ENCODE data around the gene ARHGAP26.

The ARHGAP26 gene

GRCh38 chr5:143001764-143002351, 231.7 kb downstream of the ARHGAP26 start:
- DNase-seq: no peak

- DNase-seq: peak; percentile 45
Observed at GRCh38 chr5:143002459-143003327, 232.5 kb downstream of the ARHGAP26 start.

GRCh38 chr5:143003328-143003636, 233.1 kb downstream of the ARHGAP26 start:
- no peak for DNase-seq

GRCh38 chr5:143004361-143005145, 234.4 kb downstream of the ARHGAP26 start:
- DNase-seq: no peak

GRCh38 chr5:143006501-143006900, 236.3 kb downstream of the ARHGAP26 start:
- no peak for DNase-seq

- no peak for DNase-seq
Observed at GRCh38 chr5:143008032-143008431, 237.9 kb downstream of the ARHGAP26 start.

GRCh38 chr5:143008809-143009521, 238.8 kb downstream of the ARHGAP26 start:
- DNase-seq: peak; percentile 73

GRCh38 chr5:143010351-143010750, 240.2 kb downstream of the ARHGAP26 start:
- DNase-seq: no peak

GRCh38 chr5:143011585-143011984, 241.4 kb downstream of the ARHGAP26 start:
- DNase-seq: no peak

- DNase-seq: no peak
Observed at GRCh38 chr5:143013176-143013891, 243.2 kb downstream of the ARHGAP26 start.

- no peak for DNase-seq
Observed at GRCh38 chr5:143014017-143014651, 244.0 kb downstream of the ARHGAP26 start.

GRCh38 chr5:143016777-143017516, 246.8 kb downstream of the ARHGAP26 start:
- peak; percentile 47 for DNase-seq

GRCh38 chr5:143017541-143017940, 247.4 kb downstream of the ARHGAP26 start:
- DNase-seq: no peak

GRCh38 chr5:143017992-143018391, 247.8 kb downstream of the ARHGAP26 start:
- DNase-seq: no peak

- no peak for DNase-seq
Observed at GRCh38 chr5:143019157-143019556, 249.0 kb downstream of the ARHGAP26 start.

GRCh38 chr5:143019614-143020515, 249.7 kb downstream of the ARHGAP26 start:
- DNase-seq: no peak

- DNase-seq: no peak
Observed at GRCh38 chr5:143021595-143021994, 251.4 kb downstream of the ARHGAP26 start.

- DNase-seq: no peak
Observed at GRCh38 chr5:143023411-143024096, 253.4 kb downstream of the ARHGAP26 start.

- no peak for DNase-seq
Observed at GRCh38 chr5:143024228-143024920, 254.2 kb downstream of the ARHGAP26 start.
